DMS153 (cell line): ENCODE results near the gene ACOX1.

Experiments
- DNase-seq: peaks from one replicate; lab custom pipeline; 2025; lab: John Stamatoyannopoulos, UW

ACOX1 gene

DNA sequence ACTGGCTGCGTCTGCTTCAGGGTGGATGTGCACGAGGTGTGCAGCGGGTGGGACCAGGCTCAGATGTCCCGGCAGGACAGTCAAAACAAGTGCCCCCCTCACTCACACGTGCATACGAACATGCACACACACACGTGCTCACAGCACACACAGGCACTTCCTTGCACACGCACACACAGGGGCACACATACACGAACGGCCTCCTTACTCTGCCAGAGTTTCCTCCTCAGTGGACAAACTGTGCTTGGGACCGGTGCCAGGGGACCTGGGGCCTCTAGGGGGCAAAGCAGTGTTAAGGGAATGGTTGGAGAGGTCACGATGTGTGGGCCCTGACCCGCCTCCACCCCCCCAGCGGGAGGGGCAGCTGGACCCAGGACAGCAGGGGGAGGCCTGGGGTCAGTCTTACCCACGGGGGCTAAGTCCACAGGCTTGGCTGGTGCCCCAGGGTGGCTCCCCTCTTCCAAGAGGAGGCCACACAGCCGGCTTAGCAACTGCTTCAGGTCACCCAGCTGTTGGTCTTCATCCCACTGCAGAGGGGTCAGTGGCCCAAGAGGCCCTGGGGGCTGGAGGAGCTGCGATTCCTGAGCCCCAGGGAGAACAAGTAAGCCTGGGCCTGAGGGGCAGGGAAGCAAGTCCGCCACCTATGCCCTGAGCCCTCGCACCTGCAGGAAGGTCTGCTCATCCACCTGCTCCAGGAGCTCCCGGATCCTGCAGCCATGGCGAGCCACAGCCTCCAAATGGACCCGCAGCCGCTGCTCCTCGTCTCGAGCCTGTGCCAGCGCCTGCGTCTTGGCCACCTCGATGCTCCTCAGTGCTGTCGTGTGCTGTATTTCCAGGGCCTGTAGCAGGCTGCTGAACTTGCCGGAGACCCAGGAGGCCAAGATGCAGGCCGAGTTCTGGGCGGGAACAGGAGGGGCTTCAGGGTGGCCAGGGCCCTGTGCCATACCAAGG, 87.1 kb downstream of the ACOX1 start:
- DNase-seq, result no peak
